Activated CD8-positive, alpha-beta memory T cell treated with anti-CD3 and anti-CD28 coated beads for 24 hours (primary cell): ENCODE measurements around the gene C15orf40.
"Not testable (repeated sequence)": the region's sequence is repeated elsewhere in the genome, so short reads cannot be mapped to it uniquely, and the experiment has no call there.

Source experiments
- DNase-seq: peaks from one replicate; pipeline ENCODE4 v3.0.0-alpha.2; 2020

The C15orf40 gene

GRCh38 chr15:83011271-83012075, at the start of gene C15orf40:
TSS of gene C15orf40 (minus strand) at chr15:83011639. CDS start at chr15:83011607, 32 bp downstream.
- DNase-seq = peak; percentile 94

GRCh38 chr15:83057696-83058376, 46.4 kb upstream of the C15orf40 start:
- DNase-seq = no peak

GRCh38 chr15:83057002-83057401, 45.6 kb upstream of the C15orf40 start:
- DNase-seq = no peak

GRCh38 chr15:83053151-83053550, 41.7 kb upstream of the C15orf40 start:
- no peak for DNase-seq

GRCh38 chr15:83046558-83047127, 35.2 kb upstream of the C15orf40 start:
- no peak for DNase-seq

- no peak for DNase-seq
Measured at GRCh38 chr15:83044156-83044555, 32.7 kb upstream of the C15orf40 start.

- DNase-seq = no peak
Measured at GRCh38 chr15:83039206-83039605, 27.8 kb upstream of the C15orf40 start.

GRCh38 chr15:83036253-83036652, 24.8 kb upstream of the C15orf40 start:
- DNase-seq = no peak

GRCh38 chr15:83031234-83031633, 19.8 kb upstream of the C15orf40 start:
- DNase-seq = not testable (repeated sequence)

GRCh38 chr15:83030021-83030420, 18.6 kb upstream of the C15orf40 start:
- no peak for DNase-seq

- no peak for DNase-seq
Measured at GRCh38 chr15:83018436-83018835, 7.0 kb upstream of the C15orf40 start.

- DNase-seq = no peak
Measured at GRCh38 chr15:83016906-83017305, 5.5 kb upstream of the C15orf40 start.

GRCh38 chr15:83015361-83015760, 3.9 kb upstream of the C15orf40 start:
- DNase-seq = no peak

- DNase-seq = no peak
Measured at GRCh38 chr15:83014205-83014653, 2.8 kb upstream of the C15orf40 start.

- no peak for DNase-seq
Measured at GRCh38 chr15:83012636-83013035, 1.2 kb upstream of the C15orf40 start.

- DNase-seq = no peak
Measured at GRCh38 chr15:83012076-83012426, 612 bp upstream of the C15orf40 start.

GRCh38 chr15:83010709-83011270, 649 bp downstream of the C15orf40 start:
- DNase-seq = peak; percentile 90

- not testable (repeated sequence) for DNase-seq
Measured at GRCh38 chr15:83000672-83001031, 10.8 kb downstream of the C15orf40 start.

- DNase-seq = peak; percentile 69
Measured at GRCh38 chr15:82999905-83000671, 11.4 kb downstream of the C15orf40 start.

- no peak for DNase-seq
Measured at GRCh38 chr15:82999426-82999825, 12.0 kb downstream of the C15orf40 start.

- no peak for DNase-seq
Measured at GRCh38 chr15:82995938-82996337, 15.5 kb downstream of the C15orf40 start.

- DNase-seq = no peak
Measured at GRCh38 chr15:82995076-82995475, 16.4 kb downstream of the C15orf40 start.

GRCh38 chr15:82993144-82993543, 18.3 kb downstream of the C15orf40 start:
- DNase-seq = no peak
